T-helper 22 cell (primary cell): ENCODE data around the gene APOL2.
"Not testable (repeated sequence)": the region's sequence is repeated elsewhere in the genome, so short reads cannot be mapped to it uniquely, and the experiment has no call there.

Source experiments
- DNase-seq: peaks from one replicate; pipeline ENCODE4 v3.0.0-alpha.2; 2020; ENCODE audit warnings: low read depth

Gene APOL2

DNA sequence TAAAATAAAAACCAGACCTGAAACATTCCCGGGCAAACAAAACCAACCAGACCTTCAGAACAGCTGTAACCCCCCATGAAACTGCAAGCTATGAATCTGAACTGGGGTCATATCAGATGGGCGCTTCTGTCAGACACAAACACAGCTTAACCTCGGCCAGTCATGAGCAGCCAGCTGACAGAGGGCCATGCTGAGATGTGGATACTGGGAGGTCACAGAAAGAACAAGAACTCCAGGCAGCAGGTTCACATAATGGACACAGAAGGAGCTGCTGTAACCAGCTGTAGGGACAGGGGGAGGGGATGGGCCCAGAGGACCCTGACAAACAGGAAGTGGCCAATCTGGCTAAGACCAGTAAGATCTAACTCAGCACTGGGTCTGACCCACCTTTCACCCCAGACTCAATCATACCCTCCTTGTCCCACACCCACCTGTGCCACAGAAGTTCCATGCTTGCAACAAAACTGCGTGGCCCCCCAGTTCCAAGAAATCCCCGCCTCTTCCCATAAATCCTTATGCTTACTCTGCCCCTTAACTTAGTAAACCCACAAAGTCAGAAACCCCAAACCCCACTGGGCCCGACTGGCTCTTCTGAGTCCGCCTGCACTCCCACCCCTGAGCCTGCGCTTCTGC, 41.7 kb downstream of the APOL2 start:
- no peak for DNase-seq

- DNase-seq, result no peak
Observed at GRCh38 chr22:36197065-36197440, 42.3 kb downstream of the APOL2 start.

DNA sequence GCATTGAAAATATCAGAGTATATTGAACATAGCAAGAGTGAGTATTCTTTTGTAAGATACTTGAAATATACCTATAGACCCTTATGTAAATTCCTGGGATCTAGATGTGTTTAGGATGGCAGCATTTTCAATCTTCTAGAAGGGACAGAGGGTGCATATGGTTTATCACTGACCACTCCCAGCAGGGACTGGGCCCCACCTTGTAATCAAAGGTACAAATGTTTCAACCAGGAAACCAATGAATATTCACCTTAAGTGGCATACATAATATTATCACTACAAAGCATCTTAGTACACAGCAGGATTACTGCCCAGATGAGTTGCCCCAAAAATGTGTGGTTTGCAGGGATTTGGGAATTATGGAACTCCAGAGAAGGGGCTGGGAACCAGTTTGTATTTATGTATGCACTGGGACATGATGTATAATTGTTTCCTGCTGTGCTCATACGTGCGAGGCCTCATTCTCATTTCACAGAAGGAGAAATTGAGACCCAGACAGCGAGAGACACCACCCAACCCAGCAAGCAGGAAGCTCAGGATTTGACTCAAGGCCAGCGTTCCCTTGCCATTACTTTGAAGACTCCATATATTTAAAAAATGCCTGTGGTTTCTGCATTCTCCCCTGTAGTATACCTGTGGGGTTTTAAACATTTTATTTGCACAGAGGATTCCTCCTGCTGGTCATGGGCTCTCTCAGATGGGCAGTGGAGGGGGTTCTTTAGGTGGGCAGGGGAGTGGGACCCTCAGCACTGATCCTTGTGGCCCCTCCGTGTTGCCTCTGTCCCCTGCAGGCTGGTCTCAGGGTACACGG, 42.9 kb downstream of the APOL2 start:
- DNase-seq, result no peak

GRCh38 chr22:36194971-36195370, 44.4 kb downstream of the APOL2 start:
- DNase-seq, result no peak

- DNase-seq, result no peak
Observed at GRCh38 chr22:36194385-36194784, 44.9 kb downstream of the APOL2 start.

GRCh38 chr22:36193577-36193976, 45.8 kb downstream of the APOL2 start:
- no peak for DNase-seq

GRCh38 chr22:36193171-36193570, 46.2 kb downstream of the APOL2 start:
- no peak for DNase-seq

DNA sequence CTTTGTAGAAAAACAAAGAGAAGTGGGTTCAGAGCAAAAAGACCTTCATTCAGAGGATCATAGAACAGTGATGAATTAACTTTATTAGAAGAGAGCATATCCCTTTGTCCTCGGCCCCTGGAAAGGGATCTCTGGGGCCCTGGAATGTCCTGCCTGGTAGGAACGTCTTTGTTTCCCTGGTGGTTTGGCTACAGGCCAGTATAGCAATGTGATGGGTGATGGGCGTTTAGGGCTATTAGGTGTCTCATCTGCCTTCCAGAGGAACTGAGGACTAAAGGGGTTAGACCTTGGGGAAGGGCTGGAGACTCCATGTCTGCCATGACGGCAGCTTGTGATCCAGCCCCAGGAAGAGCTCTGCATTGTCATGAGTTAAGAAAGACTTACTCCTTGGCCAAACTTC, 46.8 kb downstream of the APOL2 start:
- no peak for DNase-seq

- no peak for DNase-seq
Observed at GRCh38 chr22:36191106-36191836, 48.1 kb downstream of the APOL2 start.

DNA sequence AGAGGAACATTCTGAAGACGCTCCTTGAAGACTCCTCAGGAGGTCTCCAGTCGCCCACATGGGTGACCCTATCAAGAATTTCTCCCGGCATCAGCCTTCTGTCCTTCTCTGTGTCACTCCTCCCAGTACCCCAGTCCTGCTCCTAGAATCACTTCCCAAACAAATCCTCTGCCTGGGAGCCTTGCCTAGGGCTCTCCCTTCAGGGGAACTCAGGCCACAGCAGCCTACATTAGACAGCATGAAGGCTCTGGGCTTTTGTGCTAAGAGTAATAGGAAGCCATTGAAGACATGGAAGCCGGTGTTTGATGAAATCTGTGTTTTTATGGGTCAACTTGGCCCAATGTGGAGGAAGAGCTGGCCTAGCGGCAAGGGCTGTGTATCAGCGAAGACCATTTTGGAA, 51.5 kb downstream of the APOL2 start:
- DNase-seq, result not testable (repeated sequence)

- no peak for DNase-seq
Observed at GRCh38 chr22:36185828-36186624, 53.3 kb downstream of the APOL2 start.

DNA sequence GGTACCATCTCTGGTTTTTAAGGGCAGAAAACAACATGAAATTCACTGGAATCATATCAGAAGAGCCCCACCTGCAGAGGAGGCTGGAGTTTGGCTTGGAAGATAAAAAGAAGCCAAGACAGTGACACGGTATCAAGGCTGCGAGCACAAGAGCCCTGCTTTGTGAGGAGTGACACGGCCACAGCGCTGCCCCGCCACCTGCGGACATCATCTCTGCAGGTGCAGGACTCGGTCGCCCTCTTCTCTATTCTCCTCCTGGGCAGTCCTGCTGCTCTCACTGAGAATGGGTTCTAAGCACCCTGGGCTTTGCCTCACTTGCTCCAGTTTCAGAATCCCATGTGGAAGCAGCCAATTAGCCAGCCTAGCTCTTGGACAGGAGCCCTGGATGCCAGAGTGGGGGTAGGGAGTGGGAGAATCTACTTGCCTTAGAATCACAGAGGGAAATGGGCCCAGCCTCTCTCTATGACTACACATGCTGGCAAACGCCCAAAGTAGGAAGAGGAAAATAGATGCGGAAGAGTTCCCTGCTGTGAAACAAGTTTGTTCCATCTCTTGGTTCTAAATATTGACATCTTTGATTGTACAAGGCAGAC, 54.8 kb downstream of the APOL2 start:
- no peak for DNase-seq

GRCh38 chr22:36183446-36183845, 55.9 kb downstream of the APOL2 start:
- DNase-seq, result no peak

DNA sequence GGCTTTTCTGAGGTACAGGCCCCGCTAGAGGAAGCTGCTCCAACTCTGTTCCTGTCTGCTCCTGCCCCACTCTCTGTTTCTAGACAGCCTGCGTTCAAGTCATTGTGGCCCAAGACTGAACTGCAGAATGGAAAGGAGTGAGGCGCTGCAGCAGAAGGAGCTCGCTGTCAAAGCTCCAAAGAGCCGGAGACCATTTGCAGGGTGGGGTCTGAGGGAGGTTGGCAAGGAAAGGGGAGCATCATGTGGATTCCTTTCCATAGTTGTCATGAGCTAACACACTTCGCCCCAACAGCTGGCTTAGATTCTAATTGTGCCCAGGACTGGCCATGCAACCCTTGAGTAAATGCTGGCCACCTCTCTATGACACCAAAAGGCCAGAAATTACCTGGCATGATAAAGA, 56.5 kb downstream of the APOL2 start:
- no peak for DNase-seq

GRCh38 chr22:36182056-36182455, 57.3 kb downstream of the APOL2 start:
- DNase-seq, result no peak

DNA sequence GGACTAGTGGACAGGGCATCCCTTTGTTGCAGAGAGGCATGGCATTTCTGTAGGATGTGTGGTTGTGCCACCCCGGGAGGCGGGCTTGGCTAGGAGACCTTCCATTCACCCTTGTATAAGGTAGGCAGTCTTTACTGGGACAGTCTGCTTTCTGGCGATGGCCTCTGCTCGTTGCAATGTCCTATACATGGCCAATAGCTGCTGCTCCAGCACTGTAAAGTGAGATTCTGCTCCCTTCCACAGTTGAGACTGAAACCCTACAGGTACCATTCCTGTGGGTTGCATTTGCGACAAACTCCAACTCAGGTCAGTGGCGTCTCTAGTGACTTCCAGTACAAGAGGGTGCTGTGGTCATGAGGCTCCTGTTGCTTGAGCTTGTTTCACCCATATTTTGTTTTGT, 58.4 kb downstream of the APOL2 start:
- no peak for DNase-seq

GRCh38 chr22:36180038-36180880, 59.1 kb downstream of the APOL2 start:
- DNase-seq, result peak; percentile 58

GRCh38 chr22:36177160-36177559, 62.2 kb downstream of the APOL2 start:
- no peak for DNase-seq
